H1 (cell line): ENCODE data around the gene PLXNB2.

Experiments
- CHD1 ChIP-seq: IDR thresholded peaks from 2 replicates; pipeline ENCODE4 v1.6.1; 2012; ENCODE audit warnings: low read depth, low read length, improper control_type of control experiment
- CREB1 ChIP-seq: IDR thresholded peaks from 2 replicates; pipeline ENCODE4 v1.6.1; 2012; ENCODE audit warnings: inconsistent platforms
- EP300 ChIP-seq, 2 experiments: IDR thresholded peaks; 1 replicate in 1 of 2; 2 replicates in 1 of 2; pipeline ENCODE4 v1.6.1; 2011 to 2012; ENCODE audit warnings: low read depth in 2 of 2, low read length in 2 of 2, mild to moderate bottlenecking in 2 of 2, borderline replicate concordance in 1 of 2, inconsistent platforms in 1 of 2, moderate library complexity in 1 of 2
- EZH2 ChIP-seq: fragments of 200-600 bp; sonication (generic); IDR thresholded peaks from 2 replicates; pipeline ENCODE4 v1.7.1; 2012; ENCODE audit warnings: low read depth, mild to moderate bottlenecking, moderate library complexity, low read length, inconsistent platforms; ENCODE audit not compliant: severe bottlenecking
- POLR2A ChIP-seq, 2 experiments: IDR thresholded peaks; 1 replicate in 1 of 2; 2 replicates in 1 of 2; pipeline ENCODE4 v1.6.1; 2011; ENCODE audit warnings: low read depth in 2 of 2, low read length in 2 of 2, mild to moderate bottlenecking in 2 of 2; ENCODE audit errors: control extremely low read depth in 1 of 2
- RAD21 ChIP-seq, 2 experiments: IDR thresholded peaks in 1 of 2; conservative IDR thresholded peaks in 1 of 2; 2 replicates each; pipeline ENCODE4 v1.6.1; 2011; ENCODE audit warnings: low read depth in 2 of 2, low read length in 2 of 2, improper control_type of control experiment in 1 of 2, inconsistent platforms in 1 of 2, mild to moderate bottlenecking in 1 of 2, moderate library complexity in 1 of 2
- RXRA ChIP-seq: IDR thresholded peaks from 2 replicates; pipeline ENCODE4 v1.6.1; 2011; ENCODE audit warnings: low read depth, mild to moderate bottlenecking, low read length, moderate library complexity; ENCODE audit not compliant: insufficient read depth
- SAP30 ChIP-seq: fragments of 300-600 bp; sonication (generic); IDR thresholded peaks from 2 replicates; pipeline ENCODE4 v1.7.1; 2012; ENCODE audit warnings: low read length, moderate library complexity, mild to moderate bottlenecking, inconsistent platforms; ENCODE audit not compliant: insufficient read depth, insufficient replicate concordance
- SIRT6 ChIP-seq: IDR thresholded peaks from one replicate; pipeline ENCODE4 v1.7.1; 2012; ENCODE audit warnings: low read length, inconsistent platforms
- SP2 ChIP-seq: IDR thresholded peaks from 2 replicates; pipeline ENCODE4 v1.6.1; 2012; ENCODE audit warnings: mild to moderate bottlenecking, low read length, inconsistent platforms
- TF ChIP-seq, protein P1 (sequence below), 3 experiments: IDR thresholded peaks; 1 replicate in 2 of 3; 2 replicates in 1 of 3; pipeline versions ENCODE4 v1.5.1 to v1.6.1; 2011; ENCODE audit warnings: low read length in 3 of 3, mild to moderate bottlenecking in 3 of 3, inconsistent platforms in 2 of 3, low read depth in 1 of 3, moderate library complexity in 1 of 3; ENCODE audit not compliant: insufficient read depth in 1 of 3; ENCODE audit errors: control extremely low read depth in 1 of 3

DNA sequence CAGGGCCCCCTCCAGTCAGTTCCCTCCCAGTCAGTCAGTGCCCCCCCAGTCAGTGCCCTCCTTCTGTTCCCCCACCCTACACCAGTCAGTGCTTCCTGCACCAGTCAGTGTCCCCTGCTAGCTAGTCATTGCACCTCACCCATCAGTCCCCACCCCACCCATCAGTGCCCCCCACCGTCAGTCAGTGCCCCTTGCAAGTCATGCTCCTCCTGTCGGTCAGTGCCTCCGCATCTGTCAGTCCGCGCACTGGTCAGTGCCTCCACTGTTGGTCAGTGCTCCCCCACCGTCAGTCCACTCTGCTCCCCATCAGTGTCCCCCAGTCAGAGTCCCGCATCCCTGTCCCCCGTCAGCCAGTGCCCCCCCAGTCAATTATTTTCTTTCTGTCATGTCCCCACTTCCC is 39.0 kb upstream of the PLXNB2 start:
- TF ChIP-seq CREB1 (no peak), CHD1 (no peak), SP2 (no peak), POLR2A (IDR thresholded peaks at IDR 0.05; ENCODE audit: control extremely low read depth in 1 of 2, low read depth in 2 of 2, low read length in 2 of 2) (no peak), EZH2 (no peak), SIRT6 (no peak), RXRA (no peak), SAP30 (no peak), EP300 (IDR thresholded peaks at IDR 0.05; ENCODE audit: borderline replicate concordance in 1 of 2, low read depth in 2 of 2, low read length in 2 of 2) (no peak), RAD21 (IDR thresholded peaks at IDR 0.05 in 1 of 2, conservative IDR thresholded peaks at IDR 0.05 in 1 of 2; ENCODE audit: low read depth in 2 of 2, low read length in 2 of 2) (no peak)
- TF ChIP-seq, protein P1, sequence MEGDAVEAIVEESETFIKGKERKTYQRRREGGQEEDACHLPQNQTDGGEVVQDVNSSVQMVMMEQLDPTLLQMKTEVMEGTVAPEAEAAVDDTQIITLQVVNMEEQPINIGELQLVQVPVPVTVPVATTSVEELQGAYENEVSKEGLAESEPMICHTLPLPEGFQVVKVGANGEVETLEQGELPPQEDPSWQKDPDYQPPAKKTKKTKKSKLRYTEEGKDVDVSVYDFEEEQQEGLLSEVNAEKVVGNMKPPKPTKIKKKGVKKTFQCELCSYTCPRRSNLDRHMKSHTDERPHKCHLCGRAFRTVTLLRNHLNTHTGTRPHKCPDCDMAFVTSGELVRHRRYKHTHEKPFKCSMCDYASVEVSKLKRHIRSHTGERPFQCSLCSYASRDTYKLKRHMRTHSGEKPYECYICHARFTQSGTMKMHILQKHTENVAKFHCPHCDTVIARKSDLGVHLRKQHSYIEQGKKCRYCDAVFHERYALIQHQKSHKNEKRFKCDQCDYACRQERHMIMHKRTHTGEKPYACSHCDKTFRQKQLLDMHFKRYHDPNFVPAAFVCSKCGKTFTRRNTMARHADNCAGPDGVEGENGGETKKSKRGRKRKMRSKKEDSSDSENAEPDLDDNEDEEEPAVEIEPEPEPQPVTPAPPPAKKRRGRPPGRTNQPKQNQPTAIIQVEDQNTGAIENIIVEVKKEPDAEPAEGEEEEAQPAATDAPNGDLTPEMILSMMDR (IDR thresholded peaks at IDR 0.05; ENCODE audit: control extremely low read depth in 1 of 3, insufficient read depth in 1 of 3, low read depth in 1 of 3, low read length in 3 of 3): no peak
